Nephron progenitor cell (in vitro differentiated cells): Measurements from ENCODE around the gene MOGAT3.
"Not testable (repeated sequence)": the region's sequence is repeated elsewhere in the genome, so short reads cannot be mapped to it uniquely, and the experiment has no call there.

Experiments
- DNase-seq: peaks from one replicate; pipeline ENCODE4 v3.0.0; 2021
- H3K27ac Mint-ChIP-seq: 2 replicates; pipeline ENCODE4 v1.8.0; 2021; ENCODE audit warnings: mild to moderate bottlenecking, moderate library complexity, mixed read lengths
- H3K27me3 Mint-ChIP-seq: 2 replicates; pipeline ENCODE4 v1.8.0; 2021; ENCODE audit warnings: mild to moderate bottlenecking, low read depth, mixed read lengths; ENCODE audit not compliant: poor library complexity
- H3K36me3 Mint-ChIP-seq: 2 replicates; pipeline ENCODE4 v1.8.0; 2021; ENCODE audit warnings: low read depth, mixed read lengths
- H3K4me1 Mint-ChIP-seq: 2 replicates; pipeline ENCODE4 v1.8.0; 2021; ENCODE audit warnings: mixed read lengths
- H3K4me3 Mint-ChIP-seq: 2 replicates; pipeline ENCODE4 v1.8.0; 2021; ENCODE audit warnings: mild to moderate bottlenecking, moderate library complexity, mixed read lengths
- H3K9me3 Mint-ChIP-seq: 2 replicates; pipeline ENCODE4 v1.8.0; 2021; ENCODE audit warnings: mild to moderate bottlenecking, moderate library complexity, mixed read lengths
- TF ChIP-seq, protein P1 (sequence below): fragments of 200-600 bp; sonication (generic); IDR thresholded peaks from 2 replicates; pipeline ENCODE4 v1.5.0; 2021; ENCODE audit warnings: antibody characterized with exemption

MOGAT3 gene

DNA sequence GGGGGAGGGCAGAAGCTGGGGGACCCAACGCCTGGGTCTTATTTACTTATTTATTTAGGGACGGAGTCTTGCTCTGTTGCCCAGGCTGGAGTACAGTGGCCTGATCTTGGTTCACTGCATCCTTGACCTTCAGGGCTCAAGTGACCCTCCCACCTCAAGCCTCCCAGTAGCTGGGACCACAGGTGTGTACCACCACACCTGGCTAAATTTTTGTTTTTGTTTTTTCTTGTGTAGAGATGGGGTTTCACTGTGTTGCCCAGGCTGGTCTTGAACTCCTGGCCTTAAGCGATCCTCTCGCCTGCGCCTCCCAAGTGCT is 1.7 kb upstream of the MOGAT3 start:
- Mint-ChIP-seq H3K4me1 (peaks cover 15% of the 10 kb centered on the region), H3K27me3 (peaks cover 74% of the 10 kb centered on the region), H3K27ac (no peak overlapping the region), H3K36me3 (peaks cover 9% of the 10 kb centered on the region), H3K9me3 (no peaks in the 10 kb centered on the region), H3K4me3 (no peak overlapping the region)
- no peak for DNase-seq
- TF ChIP-seq, protein P1, sequence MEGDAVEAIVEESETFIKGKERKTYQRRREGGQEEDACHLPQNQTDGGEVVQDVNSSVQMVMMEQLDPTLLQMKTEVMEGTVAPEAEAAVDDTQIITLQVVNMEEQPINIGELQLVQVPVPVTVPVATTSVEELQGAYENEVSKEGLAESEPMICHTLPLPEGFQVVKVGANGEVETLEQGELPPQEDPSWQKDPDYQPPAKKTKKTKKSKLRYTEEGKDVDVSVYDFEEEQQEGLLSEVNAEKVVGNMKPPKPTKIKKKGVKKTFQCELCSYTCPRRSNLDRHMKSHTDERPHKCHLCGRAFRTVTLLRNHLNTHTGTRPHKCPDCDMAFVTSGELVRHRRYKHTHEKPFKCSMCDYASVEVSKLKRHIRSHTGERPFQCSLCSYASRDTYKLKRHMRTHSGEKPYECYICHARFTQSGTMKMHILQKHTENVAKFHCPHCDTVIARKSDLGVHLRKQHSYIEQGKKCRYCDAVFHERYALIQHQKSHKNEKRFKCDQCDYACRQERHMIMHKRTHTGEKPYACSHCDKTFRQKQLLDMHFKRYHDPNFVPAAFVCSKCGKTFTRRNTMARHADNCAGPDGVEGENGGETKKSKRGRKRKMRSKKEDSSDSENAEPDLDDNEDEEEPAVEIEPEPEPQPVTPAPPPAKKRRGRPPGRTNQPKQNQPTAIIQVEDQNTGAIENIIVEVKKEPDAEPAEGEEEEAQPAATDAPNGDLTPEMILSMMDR = no peak

DNA sequence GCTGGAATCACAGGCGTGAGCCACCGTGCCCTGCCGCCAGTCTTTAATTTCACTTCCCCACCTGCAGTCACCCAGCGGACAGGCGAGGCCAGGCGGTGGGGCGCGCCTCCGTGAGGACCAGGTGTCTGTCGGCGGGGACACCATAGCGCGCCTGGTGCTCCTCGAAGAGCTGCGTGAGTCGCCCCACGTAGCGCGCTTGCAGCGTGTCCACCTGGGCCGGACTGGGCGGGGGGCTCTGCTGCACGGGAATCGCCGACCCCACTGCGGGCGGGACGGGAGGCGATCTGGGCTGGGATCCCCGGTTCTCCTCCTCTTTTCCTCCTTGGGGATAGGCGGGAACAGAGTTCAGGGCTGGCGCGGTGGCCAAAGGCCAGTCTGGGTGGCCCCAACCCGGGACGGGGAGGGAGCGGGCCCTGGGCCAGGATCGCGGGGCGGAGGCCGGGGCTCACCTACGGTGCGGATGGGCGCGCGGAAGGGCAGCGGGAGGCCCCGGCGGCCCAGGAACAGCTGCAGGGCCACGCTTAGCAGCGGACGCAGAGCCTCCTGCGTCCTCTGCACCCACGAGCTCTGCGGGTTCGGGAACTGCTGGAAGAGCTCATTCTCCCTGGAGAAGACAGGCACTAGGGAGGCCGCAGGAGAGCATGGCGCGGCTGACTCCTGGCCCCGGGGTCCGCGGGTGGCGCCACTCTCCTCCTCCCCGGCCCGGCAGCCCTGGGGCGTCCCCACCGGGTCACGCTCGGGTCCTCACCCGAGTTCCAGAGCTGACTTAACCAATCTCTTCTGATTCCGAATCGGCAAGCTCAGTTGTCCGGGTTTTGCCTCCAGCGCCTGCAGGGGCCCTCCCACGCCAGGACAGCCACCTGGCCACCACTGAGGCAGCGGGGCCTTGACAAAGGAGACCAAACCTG is 1.1 kb upstream of the MOGAT3 start:
- H3K4me1 Mint-ChIP-seq = peaks cover 15% of the 10 kb centered on the region
- DNase-seq = peak; percentile 34
- H3K27ac Mint-ChIP-seq = no peak overlapping the region
- H3K36me3 Mint-ChIP-seq = peaks cover 8% of the 10 kb centered on the region
- H3K4me3 Mint-ChIP-seq = peak overlapping the region; percentile 50
- TF ChIP-seq, protein P1 = no peak
- H3K9me3 Mint-ChIP-seq = no peaks in the 10 kb centered on the region
- peaks cover 74% of the 10 kb centered on the region for H3K27me3 Mint-ChIP-seq

DNA sequence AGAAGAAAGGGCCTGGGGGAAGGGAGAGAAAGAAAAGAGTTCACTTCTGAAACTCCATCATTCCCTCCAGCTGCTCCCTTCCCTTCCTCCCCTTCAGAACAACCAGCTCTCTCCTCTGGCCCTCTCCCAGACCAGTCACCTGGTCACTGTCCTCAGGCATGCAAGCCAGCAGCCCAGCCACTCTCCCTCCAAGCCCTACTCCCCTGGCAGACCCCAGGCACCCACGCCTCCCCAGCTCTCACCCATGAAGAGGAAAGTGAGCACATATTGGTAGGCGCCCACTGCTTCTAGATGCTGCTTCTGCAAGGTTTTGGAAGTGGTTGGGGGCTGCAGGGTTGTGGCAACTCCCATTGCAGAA is 353 bp downstream of the MOGAT3 start:
- H3K4me3 Mint-ChIP-seq = peak overlapping the region; percentile 50
- no peaks in the 10 kb centered on the region for H3K9me3 Mint-ChIP-seq
- peaks cover 15% of the 10 kb centered on the region for H3K4me1 Mint-ChIP-seq
- no peak overlapping the region for H3K27ac Mint-ChIP-seq
- no peaks in the 10 kb centered on the region for H3K36me3 Mint-ChIP-seq
- TF ChIP-seq, protein P1 = no peak
- peaks cover 69% of the 10 kb centered on the region for H3K27me3 Mint-ChIP-seq
- DNase-seq = no peak

DNA sequence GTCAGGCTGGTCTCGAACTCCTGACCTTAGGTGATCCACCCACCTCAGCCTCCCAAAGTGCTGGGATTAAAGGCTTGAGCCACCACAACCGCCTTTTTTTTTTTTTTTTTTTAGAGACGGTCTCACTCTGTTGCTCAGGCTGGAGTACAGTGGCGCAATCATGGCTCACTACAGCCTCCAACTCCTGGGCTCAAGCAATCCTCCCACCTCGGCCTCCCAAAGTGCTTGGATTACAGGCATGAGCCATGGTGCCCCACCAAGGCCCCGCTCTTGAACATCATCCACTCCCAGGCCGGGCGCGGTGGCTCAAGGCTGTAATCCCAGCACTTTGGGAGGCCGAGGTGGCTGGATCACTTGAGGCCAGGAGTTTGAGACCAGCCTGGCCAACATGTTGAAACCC is 1.3 kb downstream of the MOGAT3 start:
- Mint-ChIP-seq H3K27me3 (peaks cover 70% of the 10 kb centered on the region), H3K4me1 (peaks cover 15% of the 10 kb centered on the region)
- H3K4me3 Mint-ChIP-seq, H3K9me3 Mint-ChIP-seq, H3K27ac Mint-ChIP-seq, DNase-seq, H3K36me3 Mint-ChIP-seq: not testable (repeated sequence)

DNA sequence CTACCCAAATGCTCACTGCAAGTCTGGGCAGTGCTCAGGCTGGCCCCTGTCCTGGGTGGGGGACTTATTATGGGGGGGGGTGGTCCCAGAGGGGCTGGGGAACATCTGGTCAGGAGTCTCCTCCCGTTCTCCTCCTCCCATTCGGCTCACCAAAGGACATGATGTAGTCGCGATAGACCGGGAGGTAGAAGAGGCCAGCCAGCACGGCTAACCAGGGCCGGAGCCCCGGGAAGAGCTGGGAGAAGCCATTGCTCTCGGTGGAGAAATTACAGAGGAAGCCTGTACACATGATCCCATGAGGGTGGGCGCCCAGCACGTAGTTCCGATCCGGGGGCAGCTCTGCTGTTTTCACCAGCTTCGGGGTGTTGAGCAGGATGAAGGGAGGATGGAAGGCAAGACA is 2.4 kb downstream of the MOGAT3 start:
- peaks cover 15% of the 10 kb centered on the region for H3K4me1 Mint-ChIP-seq
- DNase-seq = no peak

DNA sequence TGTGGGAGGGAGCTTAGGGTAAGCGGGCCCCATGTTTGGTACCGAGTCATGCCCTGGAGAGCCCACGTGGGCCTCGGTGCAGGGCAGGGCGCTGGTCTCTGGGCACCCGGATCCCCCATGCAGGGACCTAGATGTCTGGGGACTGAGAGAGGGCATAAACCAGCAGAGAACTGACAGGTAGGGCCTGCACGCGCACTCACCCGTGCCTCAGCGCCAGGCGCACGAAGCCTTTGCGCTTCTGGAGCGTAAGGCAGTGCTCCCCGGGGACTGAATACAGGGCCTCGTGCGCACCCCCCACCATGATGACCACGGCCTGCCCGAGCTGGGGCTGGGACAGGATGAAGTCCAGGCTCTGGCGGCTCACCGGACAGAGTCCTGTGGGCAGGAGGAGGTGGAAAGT is 2.8 kb downstream of the MOGAT3 start:
- Mint-ChIP-seq H3K4me1 (peaks cover 15% of the 10 kb centered on the region), H3K27ac (no peak overlapping the region), H3K27me3 (peaks cover 68% of the 10 kb centered on the region), H3K9me3 (no peaks in the 10 kb centered on the region), H3K4me3 (no peak overlapping the region), H3K36me3 (no peaks in the 10 kb centered on the region)
- no peak for DNase-seq
- TF ChIP-seq, protein P1 = no peak

More for the DNA sequence above, 2.4 kb downstream of the MOGAT3 start:
- TF ChIP-seq, protein P1 = no peak
- Mint-ChIP-seq H3K27ac (no peak overlapping the region), H3K27me3 (peaks cover 70% of the 10 kb centered on the region), H3K9me3 (no peaks in the 10 kb centered on the region), H3K36me3 (no peaks in the 10 kb centered on the region), H3K4me3 (no peak overlapping the region)
